ENCODE data around the gene MYO6. TPM values are rescaled to one million over a fixed set of nuclear protein-coding genes. Genes with fewer than 3 reads are reported as not detected.

Gene MYO6
- total RNA-seq, 1 donor = under 0.01 TPM

DNA sequence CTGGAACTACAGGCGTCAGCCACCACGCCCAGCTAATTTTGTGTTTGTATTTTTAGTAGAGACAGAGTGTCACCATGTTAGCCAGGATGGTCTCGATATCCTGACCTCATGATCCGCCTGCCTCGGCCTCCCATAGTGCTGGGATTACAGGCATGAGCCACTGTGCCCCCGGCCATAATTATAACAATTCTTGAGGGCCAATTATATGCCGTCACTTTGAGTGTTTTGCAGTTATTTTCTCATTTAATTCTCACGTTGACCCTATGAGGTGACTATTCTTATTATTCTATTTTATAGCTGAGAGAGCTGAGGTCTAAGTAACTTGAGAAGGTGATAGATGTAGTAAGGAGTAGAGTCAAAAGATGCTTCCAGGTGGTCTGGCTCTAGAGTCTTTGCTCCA is 13.0 kb downstream of the MYO6 start:
- DNase-seq (ENCODE audit: low read depth in 2 of 3, low spot score in 2 of 3) = no peak

DNA sequence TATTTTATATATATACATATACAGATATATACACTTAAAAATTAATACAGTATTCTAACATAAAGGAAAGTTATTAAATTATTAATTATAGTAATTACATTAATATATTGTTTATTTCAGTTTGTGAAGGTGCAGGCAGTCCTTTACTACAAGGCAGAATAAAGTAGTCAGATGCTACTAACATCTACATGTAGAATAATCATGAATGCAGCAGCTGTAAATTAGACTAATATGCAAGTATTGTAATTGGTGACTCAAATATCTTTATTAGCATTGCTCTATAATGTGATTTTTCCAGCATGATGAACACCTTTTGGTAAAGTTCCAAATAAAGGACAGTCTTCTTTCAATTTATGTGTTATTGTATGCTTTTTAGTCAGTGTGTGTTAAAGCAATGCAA is 17.3 kb downstream of the MYO6 start:
- DNase-seq (ENCODE audit: low read depth in 2 of 3, low spot score in 2 of 3) = no peak

DNA sequence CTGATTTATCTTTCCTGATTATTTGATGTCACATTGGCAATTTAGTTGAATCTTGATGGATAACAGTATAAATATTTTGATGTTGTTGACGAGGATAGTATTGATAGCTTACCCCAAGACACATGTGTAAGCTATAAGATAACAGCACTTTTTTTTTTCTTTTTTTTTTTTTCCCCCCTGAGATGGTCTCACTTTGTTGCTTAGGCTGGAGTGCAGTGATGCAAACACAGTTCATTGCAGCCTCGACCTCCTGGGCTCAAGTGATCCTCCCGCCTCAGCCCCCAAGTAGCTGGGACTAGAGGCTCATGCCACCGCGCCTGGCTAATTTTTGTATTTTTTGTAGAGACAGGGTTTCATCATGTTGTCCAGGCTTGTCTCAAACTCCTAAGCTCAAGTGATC is 21.8 kb downstream of the MYO6 start:
- DNase-seq (ENCODE audit: low read depth in 2 of 3, low spot score in 2 of 3) = no peak

DNA sequence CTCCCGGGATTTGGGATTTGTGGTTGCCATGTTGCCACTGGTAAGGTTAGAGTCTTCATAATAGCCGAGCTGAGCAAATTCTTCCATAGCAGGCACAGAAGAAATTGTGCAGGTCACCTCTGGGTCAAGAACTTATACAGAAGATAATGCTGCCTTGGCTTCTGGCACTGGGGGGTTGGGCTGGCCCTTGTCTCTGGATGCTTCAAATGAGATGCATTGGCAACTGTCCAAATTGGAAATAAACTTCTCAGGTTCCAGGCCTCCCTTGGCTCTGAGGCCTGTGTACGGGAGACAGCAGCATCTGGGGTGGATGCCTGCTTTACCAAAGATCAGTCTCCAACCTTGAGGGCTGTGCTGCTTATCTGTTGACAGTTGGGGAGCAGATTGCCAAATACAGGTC is 26.2 kb downstream of the MYO6 start:
- no peak for DNase-seq (ENCODE audit: low read depth in 2 of 3, low spot score in 2 of 3)

DNA sequence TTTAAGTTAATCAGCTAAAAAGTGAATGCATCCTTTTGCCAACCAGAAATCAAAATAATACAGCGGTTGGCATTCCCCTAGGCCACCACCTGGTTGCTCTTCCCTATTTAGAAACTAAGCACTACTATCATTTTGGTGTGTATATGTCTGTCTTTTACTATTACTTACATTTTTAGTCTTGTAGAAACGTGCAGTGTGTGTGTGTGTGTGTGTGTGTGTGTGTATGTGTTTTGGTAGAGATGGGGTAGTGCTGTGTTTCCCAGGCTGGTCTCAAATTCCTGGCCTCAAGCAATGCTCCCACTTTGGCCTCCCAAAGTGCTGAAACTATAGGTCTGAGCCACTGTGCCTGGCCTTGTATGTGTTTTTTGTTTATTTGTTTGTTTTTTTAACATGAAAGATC is 27.4 kb downstream of the MYO6 start:
- no peak for DNase-seq (ENCODE audit: low read depth in 2 of 3, low spot score in 2 of 3)

DNA sequence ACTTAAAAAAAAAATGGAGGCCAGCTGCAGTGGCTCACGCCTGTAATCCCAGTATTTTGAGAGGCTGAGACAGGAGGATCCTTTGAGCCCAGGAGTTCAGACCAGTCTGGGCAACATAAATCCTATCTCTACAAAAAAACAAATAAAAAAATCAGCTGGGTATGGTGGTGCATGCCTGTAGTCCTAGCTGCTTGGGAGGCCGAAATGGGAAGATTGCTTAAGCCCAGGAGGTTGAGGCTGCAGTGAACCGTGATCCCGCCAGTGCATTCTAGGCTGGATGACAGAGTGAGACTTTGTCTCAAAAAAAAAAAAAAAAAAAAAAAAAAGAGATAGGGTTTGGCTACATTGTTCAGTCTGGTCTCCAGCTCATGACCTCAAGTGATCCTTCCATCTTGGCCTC is 29.7 kb downstream of the MYO6 start:
- no peak for DNase-seq (ENCODE audit: low read depth in 2 of 3, low spot score in 2 of 3)

DNA sequence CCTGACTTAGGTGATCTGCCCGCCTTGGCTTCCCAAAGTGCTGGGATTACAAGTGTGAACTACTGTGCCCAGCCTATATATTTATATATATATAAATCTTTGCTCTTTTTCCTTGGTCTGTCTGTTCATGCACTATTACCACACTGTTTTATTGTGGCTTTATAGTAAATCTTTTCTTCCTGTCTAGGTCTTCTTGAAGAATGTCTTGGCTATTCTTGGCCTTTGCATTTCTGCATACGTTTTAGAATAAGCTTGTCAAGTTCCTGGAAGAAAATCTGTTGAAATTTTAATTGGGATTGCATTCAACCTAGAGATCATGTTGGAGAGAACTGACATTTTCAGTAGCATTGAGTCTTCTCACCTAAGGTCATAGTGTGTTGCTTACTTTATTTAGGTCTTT is 37.1 kb downstream of the MYO6 start:
- DNase-seq (ENCODE audit: low read depth in 2 of 3, low spot score in 2 of 3) = no peak

DNA sequence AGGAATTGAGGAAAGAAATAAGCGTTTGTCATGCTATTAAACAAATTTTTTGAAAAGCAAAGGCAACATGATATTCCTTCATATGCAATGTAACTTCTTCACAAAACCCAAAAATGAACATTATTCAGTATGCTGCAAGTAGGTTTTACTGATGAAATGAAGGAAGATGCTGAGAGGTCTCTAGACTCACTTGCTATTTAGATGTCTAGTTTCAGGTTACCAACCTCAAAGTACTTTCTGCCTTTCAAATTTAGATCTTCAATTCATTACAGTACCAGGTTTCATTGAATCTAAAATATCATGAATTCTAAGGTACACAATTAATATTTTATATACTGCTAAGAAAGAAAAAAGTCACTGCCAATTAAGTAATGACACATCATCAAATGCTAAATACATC is 39.9 kb downstream of the MYO6 start:
- no peak for DNase-seq (ENCODE audit: low read depth in 2 of 3, low spot score in 2 of 3)

DNA sequence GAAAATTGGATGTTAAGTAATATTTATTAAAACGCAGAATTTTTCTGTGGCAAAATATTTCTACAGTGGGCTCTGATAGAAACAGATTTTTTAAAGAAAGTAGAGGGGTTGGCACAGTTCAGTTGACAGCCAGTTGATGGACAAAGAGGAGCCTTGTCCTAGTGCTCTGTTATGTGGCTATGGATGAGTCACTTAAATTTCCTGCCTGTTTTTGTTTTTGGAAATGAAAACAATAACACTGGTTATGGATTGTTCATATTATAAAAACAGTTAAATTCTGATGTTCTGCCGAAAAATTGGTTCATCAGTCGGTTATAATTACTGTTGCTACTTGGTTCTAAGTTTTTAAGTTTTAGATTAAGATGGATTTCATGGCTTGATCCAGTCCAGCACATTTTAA is 42.8 kb downstream of the MYO6 start:
- no peak for DNase-seq (ENCODE audit: low read depth in 2 of 3, low spot score in 2 of 3)

DNA sequence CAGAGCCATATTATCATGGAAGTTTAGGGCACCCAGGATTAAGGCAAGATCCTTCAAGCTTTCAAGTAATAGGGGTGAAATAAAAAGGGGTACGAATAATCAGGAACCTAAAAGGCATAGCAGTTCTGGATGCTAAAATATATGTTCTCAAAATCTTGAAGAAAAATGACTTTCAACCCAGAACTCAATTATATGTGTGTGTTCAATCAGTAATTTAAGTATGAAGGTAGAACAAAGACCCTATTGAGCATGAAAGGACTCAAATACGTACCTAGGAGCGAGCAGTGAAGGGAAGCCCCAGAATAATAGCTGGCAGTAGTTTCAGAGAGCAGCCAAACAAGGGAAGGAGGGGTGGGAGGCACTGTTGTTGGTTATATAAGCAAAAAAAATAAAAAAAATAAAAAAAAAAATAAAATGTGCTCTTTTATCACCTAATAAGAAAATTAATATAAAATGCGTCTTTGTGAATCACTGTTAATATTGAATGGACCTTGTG is 45.4 kb downstream of the MYO6 start:
- no peak for DNase-seq (ENCODE audit: low read depth in 2 of 3, low spot score in 2 of 3)

DNA sequence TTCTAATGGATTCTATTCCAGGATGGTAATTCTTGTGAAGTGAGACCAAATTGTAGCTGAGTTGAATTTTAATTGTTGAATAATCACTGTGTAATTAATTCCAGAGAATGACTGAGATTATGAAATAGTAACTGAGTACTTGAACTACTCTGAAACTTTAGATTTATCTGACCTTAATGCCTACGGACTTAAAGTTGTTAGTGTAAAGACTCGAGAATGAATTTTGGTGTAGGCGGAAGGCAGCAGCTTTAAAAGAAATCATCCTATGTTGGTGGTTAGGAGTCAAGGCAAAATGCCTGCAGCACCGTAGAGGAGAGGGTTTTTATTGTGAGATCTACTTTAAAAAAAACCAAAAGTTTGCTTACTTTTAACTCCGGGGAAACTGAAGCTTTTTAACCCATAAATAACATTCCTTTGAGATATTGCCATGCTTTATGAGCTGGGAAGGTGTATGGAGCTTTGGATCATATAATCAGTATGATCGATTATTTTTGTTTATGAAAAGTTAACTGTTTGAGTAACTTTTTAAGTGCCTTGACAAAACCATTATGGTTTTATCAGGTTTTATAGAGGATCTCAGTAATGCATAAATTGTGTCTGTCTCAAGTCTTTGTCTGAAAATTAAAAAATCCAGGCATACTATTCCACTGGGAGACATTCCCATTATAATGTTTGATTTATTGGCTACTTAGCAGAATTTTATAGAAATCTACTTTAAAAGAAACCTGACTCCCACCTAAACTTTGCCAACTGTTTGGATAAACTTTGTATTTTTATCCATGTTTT is 46.1 kb downstream of the MYO6 start:
- DNase-seq (ENCODE audit: low read depth in 2 of 3, low spot score in 2 of 3) = no peak

DNA sequence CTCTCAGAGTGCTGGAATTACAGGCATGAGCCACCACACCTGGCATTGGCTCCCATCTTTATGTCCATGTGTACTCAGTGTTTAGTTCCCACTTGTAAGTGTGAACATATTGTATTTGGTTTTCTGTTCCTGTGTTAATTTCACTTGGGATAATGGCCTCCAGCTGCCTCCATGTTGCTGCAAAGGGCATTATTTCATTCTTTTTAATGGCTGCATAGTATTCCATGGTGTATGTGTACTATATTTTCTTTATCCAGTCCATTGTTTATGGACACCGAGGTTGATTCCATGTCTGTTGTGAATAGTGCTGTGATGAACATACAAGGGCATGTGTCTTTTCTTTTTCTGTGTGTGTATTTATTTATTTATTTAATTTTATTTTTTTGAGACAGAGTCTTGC is 47.7 kb downstream of the MYO6 start:
- no peak for DNase-seq (ENCODE audit: low read depth in 2 of 3, low spot score in 2 of 3)

DNA sequence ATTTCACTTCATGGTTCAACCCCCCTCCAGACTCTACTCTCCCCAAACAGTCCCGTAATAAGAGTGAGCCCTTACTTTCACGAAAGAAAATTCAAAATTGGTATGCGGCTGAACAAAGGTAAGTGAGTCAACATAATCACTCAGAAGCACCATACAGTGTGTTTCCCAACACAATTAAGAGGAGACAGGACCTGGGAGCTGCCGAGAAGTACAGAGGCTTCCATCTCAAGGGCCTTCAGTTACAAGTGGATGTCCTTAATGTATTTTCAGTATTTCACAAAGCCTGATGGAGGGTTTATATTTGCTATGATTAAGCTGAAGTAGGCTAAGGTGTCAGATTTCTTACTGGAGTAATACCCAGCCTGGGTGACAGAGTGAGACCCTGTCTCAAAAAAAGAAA is 51.1 kb downstream of the MYO6 start:
- no peak for DNase-seq (ENCODE audit: low read depth in 2 of 3, low spot score in 2 of 3)

DNA sequence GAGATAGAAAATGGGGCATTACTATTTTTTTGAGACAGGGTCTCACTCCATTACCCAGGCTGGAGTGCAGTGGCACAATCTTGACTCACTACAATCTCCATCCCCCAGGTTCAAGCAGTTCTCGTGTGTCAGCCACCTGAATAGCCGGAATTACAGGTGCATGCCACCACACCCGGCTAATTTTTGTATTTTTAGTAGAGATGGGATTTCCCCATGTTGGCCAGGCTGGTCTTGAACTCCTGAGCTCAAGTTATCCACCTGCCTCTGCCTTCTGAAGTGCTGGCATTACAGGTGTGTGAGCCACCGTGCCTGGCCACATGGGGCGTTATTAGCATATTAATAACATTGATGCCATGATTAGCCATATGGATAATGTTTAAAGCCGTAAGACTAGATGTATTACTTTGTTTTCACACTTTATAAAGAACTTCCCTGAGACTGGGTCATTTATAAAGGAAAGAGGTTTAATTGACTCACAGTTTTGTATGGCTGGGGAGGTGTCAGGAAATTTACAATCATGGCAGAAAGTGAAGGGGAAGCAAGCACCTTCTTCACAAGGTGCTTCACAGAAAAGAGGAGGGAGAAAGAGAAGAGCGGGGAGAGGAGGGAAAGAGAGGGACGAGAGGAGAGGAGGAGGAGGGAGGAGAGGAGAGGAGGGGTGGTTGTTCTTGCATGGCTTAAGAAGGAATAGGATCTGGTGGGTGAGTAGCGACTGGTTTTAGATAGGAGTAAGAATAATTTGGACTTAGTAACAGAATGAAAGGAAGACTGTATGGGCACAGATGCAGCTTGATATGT is 51.9 kb downstream of the MYO6 start:
- DNase-seq (ENCODE audit: low read depth in 2 of 3, low spot score in 2 of 3) = no peak

DNA sequence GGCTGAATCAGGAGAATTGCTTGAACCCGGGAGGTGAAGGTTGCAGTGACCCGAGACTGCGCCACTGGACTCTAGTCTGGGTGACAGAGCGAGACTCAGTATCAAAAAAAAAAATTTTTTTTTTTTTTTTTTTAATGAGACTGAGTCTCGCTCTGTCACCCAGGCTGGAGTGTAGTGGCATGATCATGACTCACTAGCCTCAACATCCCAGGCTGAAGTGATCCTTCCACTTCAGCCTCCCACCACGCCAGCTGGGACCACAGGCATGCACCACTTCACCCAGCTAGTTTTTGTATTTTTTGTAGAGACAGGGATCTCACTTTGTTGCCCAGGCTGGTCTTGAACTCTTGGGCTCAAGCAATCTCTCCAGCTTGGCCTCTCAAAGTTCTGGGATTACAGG is 53.3 kb downstream of the MYO6 start:
- no peak for DNase-seq (ENCODE audit: low read depth in 2 of 3, low spot score in 2 of 3)

DNA sequence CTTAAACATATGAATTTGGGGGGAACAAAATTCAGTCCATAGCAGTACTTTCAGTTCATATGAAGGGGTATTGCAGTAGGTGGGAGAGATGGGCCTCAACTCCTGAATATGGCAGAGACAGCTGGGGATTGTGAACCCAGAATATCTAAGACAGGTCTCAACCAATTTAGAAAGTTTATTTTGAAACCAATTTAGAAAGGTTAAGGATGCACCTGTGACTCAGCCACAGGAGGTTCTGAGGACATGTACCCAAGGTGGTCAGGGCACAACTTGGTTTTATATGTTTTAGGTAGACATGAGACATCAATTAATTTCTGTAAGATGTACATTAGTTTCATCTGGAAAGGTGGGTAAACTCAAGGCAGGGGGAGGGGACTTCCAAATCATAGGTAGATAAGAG is 59.5 kb downstream of the MYO6 start:
- DNase-seq (ENCODE audit: low read depth in 2 of 3, low spot score in 2 of 3) = no peak

DNA sequence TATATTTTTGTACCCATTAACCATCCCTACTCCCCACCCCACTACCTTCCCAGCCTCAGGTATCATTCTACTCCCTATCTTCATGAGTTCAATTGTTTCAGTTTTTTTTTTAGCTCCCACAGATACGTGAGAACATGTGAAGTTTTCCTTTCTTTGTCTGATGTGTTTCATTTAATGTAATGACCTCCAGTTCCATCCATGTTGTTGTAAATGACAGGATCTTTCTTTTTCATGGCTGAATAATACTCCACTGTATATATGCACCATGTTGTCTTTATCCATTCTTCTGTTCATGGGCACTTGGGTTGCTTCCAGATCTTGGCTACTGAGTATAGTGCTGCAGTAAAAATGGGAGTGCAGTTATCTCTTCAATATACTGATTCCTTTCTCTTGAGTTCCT is 63.5 kb downstream of the MYO6 start:
- DNase-seq (ENCODE audit: low read depth in 2 of 3, low spot score in 2 of 3) = no peak

DNA sequence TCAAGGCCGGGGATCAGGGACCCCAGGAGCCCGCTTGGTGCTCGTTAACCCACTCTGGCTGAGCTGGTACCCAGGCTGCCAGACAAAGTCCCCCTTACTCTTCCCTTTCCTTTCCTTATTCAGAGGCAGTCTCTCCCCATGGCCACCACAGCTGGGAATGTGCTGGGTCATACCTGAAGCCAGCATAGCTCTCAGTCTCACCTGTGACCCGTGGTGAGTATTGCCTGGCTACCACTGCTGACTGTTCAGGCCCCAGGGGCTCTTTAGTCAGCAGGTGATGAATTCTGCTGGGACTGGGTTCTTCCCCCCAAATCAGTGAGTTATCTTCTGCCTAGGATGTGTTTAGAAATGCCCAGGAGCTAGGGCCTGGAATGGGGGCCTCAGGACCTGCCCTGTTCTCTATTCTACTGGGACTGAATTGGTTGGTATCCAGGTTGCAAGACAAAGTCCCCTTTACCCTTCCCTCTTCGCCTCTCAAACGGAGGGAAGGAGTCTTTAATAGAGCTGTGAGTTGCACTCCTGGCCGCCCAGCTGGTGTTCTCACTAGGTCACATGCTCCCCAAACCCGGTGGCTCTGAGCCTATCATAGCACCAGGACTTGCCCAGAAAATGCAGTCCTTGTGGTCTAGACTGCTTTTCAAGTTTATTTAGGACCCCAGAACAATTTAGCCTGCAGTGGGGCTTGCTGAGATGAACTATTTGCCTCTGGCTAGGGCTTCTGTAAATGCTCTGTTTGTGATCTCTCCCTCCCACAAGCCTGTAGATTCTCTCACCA is 64.6 kb downstream of the MYO6 start:
- DNase-seq (ENCODE audit: low read depth in 2 of 3, low spot score in 2 of 3) = no peak

DNA sequence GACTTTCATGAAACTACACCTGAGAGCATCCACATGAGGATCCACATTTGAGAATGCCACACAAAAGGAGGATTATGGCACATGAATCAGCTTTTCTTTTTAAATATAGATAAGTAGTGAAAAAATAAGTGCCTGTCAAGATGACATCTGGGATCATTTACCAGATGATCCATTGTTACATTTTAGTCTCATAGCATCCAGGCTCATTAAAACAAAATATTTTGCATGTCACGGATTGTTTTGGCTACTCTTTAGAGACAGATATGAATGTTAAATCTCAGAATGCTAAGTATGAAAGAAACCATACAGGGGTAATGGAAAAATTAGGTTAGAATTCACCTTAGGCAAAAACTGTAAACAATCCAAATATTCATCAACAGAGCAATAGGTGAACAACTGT is 66.7 kb downstream of the MYO6 start:
- no peak for DNase-seq (ENCODE audit: low read depth in 2 of 3, low spot score in 2 of 3)

DNA sequence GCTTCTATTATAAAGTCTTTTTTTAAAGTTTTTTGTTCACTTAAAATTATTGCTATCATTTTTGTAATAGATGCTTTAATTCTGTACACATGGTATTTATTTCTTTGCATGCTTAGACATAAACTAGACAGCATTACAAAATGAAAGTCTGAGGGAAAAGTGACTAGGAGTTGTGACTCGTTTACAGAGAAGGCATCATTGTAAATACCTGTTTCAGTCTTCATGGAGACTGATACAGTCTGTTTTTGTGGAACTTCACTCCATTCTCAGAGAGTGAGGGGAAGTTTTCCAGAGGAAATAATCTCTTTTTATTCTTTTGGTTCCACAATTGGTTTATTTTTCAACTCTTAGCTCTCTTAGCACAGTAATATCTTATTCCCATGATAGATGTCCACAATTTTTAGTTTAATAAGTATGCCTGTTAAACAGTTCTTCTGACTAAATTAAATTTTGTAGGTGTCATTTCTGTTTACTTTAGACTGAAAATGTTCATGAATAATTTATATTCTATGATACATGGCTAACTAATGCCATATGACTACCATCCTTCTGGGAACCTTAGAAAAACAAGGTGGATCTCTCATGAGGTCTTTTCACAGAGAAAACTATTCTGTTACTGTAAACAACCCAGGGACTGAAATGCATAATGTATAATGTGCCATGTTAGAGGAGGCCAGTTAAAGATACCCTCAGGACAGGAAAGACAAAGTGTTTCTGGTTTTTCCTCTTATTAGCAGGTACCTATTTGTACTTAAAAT is 69.2 kb downstream of the MYO6 start:
- DNase-seq (ENCODE audit: low read depth in 2 of 3, low spot score in 2 of 3) = no peak
